Thyroid gland (tissue), 4 donors: ENCODE results near the gene NF2.

Source experiments
- CTCF ChIP-seq, 6 experiments: fragments of 200-600 bp in 3 of 6; fragments of 450-650 bp in 3 of 6; sonication (generic) in 3 of 6; IDR thresholded peaks; one replicate each; pipeline ENCODE4 v1.5.1; 2016 to 2019; ENCODE audit warnings: antibody characterized with exemption in 6 of 6, mild to moderate bottlenecking in 2 of 6, inconsistent platforms in 1 of 6, moderate library complexity in 1 of 6
- POLR2A ChIP-seq, 2 donors: fragments of 450-650 bp; IDR thresholded peaks; one replicate each; pipeline ENCODE4 v1.6.1; 2017; ENCODE audit warnings: antibody characterized with exemption in 2 of 2, mild to moderate bottlenecking in 2 of 2, moderate library complexity in 1 of 2

GRCh38 chr22:29735416-29735815 lies 132.0 kb downstream of the NF2 start:
- TF ChIP-seq POLR2A (IDR thresholded peaks at IDR 0.05) (no peak), CTCF (IDR thresholded peaks at IDR 0.05) (no peak)
